Lung microvascular endothelial cell (primary cell): ENCODE measurements around the gene TNNC2. TPM values are rescaled to one million over a fixed set of nuclear protein-coding genes. Genes with fewer than 3 reads are reported as not detected.
"Not testable (repeated sequence)": the region's sequence is repeated elsewhere in the genome, so short reads cannot be mapped to it uniquely, and the experiment has no call there.

ENCODE experiments used
- DNase-seq, 2 donors: peaks; one replicate each; pipeline versions ENCODE4 v3.0.0 to v3.0.0-alpha.2; 2010; ENCODE audit warnings: low read depth in 2 of 2
- total RNA-seq: library from RNA; depleted of rRNA; stranded (reverse); fragments of >200 nt; gene quantifications from 2 replicates; pipeline ENCODE4 v1.2.1, GENCODE V29; 2014

The TNNC2 gene
- total RNA-seq, 1 donor from 2014 or later, result not detected

DNA sequence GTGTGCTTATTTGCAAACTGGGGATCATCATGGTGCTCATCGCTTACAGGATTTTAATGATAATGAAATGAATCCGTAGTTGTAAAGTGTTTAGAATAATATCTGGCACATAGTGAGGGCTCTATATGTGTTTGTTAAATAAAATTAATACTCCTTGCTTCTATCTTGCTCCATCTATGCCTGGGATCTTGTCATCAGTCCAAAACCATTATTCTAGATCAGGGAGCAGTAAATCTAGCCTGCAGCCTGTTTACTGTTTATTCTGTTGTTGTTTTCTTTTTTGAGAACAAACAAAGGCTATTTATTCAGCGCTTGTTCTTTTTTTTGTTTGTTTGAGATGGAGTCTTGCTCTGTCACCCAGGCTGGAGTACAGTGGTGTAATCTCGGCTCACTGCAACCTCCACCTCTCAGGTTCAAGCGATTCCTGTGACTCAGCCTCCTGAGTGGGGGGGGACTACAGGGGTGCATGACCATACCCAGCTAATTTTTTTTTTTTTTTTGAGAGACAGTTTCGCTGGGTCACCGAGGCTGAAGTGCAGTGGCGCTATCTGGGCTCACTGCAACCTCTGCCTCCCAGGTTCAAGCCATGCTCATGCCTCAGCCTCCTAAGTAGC lies 22.0 kb upstream of the TNNC2 start:
- no peak for DNase-seq

DNA sequence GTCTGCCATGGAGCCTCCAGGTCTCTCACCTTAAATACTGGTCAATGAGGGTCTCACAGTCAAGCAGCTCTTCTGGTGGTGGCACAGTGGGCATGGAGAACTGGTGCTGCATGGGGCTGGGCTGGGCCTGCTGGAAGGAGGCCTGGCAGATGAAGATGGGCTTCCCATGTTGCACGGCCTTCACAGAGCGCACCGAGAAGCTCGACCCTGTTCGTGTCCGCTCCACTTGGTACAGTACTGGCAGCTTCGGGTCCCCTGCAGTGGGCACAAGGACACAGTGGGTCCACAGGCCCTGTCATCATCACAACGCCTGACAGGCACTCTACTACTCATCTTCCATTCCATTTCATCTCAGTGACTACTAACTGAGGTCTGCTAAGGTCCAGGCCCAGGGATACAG lies 21.3 kb upstream of the TNNC2 start:
- DNase-seq, result no peak

DNA sequence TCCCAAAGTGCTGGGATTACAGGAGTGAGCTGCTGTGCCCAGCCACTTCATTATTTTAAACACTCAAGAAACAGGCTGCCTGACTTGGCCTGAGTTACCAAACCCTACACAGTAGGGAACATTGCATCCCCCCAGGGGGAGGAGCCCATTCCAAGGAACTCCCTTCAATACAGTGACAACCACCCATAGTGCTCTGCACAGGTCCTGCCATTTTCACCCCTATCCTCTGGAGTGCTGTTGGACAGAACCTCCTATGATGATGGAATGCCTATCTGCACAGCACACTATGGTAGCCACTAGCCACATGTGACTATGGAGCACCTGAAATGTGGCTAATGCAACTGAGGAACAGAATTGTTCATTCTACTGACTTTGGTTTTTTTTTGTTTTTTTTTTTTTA lies 18.3 kb upstream of the TNNC2 start:
- no peak for DNase-seq

DNA sequence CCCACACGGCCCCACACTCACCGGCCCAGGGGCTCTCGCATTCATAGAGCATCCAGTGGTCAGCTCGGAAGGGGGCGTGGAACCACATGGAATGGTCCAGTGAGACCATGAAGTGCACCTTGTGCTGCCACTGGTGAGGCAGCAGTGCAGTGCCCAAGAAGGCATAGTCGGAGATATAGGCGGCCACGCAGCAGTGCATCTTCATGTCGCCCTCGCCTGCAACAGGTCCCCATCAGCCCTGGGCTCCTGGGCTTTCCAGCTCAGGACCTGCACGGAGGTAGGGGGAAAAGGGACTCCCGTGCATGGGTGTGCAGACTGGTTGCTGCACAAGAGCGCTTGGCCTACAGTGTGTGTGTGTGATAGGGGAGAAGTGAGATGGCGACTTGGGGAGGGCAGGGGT lies 16.4 kb upstream of the TNNC2 start:
- DNase-seq, result no peak

DNA sequence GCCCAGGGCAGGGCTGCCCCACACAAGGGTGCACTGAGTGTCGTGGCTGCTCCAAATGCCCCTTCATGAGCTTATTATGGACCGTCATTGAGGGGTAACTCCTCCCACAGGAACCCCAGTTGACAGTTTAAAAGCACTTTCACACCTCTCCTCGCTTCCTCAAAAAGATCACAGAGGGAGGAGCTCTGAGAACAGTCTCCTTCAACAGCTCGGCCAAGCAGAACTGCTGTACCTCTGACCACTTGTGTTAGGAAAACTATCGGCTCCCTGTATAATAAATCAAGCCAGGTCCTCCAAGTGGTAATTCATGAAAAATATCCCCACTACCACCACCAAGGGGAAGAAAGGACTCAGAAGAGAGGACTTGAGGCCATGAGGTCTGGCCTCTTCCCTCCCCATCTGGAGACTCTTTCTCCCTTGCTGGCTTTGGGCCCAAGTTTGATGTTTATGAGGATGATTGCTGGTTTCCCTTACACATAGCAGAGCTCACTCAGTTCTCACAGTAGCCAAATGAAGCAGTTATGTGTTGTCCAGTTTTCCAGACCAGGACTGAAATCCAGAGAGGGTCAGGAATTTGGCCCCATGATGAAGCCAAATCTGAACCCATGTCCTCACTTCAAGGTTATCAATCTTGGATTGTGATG lies 15.2 kb upstream of the TNNC2 start:
- DNase-seq, result peak in 1 of 2 donors; percentile 63

DNA sequence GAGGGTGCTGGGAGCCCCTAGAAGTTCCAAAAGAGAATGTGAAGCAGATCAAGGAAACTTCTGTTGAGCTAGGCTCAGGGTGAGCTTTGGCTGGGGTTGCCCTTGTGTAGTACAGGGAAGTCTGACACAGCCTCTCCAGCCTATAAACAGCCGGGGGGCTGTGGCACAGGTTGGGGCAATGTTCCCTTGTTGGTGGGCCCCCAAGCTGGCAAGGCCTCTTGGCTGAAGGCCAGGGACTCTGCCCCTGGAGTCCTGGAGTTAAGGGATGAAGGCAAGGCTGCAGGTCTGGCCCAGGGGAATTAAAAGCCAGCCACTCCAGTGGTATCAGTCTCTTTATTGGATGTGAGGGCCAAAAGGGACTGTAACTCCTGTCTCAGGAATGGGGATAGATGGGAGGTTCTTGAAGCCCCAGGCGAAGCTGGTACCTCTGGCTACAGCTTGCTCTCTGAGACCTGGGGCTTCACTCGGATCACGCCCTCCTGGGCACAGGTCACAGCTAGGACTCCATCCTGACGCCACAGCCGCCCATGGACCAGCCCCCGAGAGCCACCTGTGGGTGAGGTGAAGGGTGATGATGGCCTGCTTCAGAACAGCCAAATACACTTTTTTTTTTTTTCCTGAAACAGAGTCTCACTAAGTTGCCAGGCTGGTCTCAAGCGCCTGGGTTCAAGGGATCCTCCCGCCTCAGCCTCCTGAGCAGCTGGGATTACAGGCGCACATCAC lies 14.5 kb upstream of the TNNC2 start:
- DNase-seq, result no peak

DNA sequence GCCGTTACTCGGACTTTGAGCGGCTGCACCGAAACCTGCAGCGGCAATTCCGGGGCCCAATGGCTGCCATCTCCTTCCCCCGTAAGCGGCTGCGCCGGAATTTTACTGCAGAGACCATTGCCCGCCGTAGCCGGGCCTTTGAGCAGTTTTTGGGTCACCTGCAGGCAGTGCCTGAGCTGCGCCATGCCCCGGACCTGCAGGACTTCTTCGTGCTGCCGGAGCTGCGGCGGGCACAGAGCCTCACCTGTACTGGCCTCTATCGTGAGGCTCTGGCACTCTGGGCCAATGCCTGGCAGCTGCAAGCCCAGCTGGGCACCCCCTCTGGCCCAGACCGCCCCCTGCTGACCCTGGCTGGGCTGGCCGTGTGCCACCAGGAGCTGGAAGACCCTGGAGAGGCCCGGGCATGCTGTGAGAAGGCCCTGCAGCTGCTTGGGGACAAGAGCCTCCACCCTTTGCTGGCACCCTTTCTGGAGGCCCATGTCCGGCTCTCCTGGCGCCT lies 13.6 kb upstream of the TNNC2 start:
- no peak for DNase-seq

DNA sequence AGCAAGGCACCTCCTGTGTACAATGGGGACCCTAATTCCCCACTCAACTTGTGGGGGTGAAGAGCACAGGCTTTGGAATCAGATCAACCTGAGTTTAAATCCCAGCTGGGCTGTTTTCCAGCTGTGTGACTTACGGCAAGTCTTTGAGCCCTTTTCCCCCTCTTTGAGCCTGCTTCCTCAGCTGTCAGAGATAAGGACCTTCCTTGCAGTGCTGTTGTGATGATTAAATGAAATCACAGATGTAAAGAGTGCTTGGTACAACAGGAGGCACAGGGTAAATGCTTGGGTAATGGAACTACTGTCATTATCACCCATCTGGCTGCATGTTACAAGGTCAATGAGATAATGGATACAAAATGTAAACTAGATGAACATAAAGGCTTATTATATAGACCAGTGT lies 9.7 kb upstream of the TNNC2 start:
- DNase-seq, result peak in 1 of 2 donors; percentile 33

DNA sequence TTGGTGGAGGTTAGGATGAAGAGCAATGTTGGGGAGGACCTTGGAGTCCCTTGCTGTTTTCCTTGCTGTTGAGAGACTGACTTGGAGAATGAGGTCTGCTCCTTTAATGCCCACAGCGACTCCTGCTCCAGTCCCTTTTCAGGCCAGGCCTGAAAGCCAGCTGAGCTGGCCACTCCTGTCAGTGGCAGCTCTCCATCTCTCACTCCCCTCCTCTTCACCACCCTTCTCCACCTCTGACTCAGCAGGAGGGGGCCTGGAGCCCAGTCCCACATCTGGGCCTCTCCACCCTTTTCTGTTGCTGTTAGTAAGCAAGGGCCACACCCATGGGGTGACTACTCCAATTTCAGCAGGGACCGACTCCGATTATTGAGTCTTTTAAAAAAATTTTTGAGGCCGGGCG lies 8.7 kb upstream of the TNNC2 start:
- no peak for DNase-seq

DNA sequence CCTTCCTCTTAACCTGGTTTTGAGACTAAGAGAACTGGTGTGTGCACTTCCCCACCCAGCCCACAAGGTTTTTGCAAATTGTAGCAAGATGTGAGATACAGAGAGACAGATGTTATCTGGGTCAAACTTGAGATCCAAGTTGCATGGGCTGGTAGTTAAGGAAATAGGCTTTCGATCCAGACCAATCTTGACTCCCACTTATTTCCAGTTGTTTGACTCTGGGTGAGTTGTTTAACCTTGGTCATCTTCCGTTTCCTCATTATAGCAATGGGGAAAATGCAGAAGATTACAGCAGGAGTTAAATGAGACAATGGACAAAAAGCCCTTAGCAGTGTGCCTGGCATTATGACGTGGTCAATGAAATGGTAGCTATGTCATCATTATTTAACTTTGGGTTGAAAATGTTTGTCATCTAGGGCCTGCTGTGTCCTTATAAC lies 8.2 kb upstream of the TNNC2 start:
- DNase-seq, result peak in 1 of 2 donors; percentile 17

DNA sequence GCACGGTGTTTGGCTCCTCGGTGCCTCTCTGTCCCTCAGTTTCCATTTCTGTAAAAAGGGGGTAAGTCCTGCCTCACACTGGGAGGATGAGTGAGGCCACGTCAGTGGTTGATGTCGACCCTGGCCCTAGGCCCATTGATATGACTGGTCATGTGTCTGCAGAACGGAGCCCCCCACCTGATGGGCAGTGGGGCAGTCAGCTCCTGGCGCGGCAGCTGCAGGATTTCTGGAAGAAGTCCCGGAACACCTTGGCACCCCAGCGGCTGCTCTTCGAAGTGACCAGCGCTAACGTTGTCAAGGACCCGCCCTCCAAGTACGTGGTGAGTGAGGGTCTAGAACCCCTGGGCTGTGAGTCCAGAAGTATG lies 7.7 kb upstream of the TNNC2 start:
- DNase-seq, result no peak

DNA sequence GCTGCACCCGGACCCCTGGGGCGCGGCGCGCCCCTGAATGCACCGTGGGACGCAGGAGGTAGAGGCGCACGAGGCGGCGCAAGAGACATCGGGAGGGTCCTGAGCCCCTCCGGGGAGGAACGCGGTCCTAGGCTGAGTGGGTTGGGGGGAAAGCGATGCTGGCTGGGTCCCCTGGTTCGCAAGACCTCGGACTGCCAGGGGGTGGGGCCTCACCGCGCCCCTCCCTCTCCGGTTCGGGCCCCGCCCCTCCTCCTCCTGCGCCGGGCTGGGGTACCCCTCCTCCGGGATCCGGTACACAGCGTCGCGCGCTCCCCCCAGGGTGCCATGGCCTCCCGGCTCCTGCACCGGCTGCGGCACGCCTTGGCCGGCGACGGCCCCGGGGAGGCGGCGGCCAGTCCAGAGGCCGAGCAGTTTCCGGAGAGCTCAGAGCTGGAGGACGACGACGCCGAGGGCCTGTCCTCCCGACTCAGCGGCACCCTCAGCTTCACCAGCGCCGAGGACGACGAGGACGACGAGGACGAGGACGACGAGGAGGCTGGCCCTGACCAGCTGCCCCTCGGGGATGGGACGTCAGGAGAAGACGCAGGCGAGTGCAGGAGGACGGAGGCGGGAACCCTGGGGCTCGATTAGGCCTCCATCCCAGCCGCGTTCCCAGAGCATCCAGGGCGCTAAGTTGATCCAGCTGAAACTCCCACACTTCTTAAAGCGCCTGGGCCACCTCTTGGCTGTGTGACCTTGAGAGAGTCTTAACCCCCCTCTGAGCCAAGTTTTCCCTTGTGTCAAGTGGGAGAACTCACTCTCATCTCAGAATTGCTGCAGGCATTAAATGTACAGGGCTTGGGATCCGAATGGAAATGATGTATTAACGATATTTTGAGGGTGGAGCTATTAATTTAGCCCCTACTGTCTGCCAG lies 7.0 kb upstream of the TNNC2 start:
- peak; percentile 69 for DNase-seq

DNA sequence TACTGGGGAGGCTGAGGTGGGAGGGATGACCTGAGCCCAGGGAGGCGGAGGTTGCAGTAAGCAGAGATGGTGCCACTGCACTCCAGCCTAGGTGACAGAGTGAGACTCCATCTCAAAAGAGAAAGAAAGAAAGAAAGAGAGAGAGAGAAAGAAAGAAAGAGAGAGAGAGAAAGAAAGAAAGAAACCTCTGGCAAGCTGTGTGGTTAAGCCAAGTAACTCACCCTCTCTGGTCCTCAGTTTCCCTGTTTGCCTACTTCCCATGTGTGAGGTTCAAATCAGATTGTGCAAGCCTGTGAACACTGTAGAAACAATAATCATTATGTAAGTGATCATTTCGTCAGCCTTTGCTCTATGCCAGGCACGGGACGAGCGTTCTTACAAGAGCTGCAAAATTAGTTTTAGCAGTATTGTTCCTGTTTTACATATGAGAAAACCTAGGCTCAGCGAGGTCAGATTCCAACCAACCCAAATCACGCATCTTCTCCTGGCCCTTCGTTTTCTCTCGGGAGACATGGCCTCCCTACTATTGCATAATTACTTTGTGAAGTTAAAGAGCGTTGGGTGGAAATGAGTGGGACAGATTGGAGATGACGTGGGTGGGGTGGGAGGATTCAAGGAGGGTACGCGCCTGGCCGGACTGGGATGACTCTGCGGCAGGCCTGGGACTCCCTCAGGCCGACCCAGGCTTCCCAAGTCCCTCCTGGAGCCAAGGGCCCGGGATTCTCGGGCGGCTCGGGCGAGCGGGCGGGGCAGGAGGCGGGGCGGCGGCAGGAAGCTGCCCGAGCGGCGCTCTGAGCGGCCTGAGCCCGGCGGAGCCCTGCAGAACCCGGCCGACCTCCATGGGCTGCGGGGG lies 6.1 kb upstream of the TNNC2 start, which contains the start of gene SNX21:
SNX21 (plus strand) TSS at position 770 of the 853 bp plus-strand sequence. CDS start 121 bp downstream, outside the sequence.
- DNase-seq, result peak; percentile 60 to 88

DNA sequence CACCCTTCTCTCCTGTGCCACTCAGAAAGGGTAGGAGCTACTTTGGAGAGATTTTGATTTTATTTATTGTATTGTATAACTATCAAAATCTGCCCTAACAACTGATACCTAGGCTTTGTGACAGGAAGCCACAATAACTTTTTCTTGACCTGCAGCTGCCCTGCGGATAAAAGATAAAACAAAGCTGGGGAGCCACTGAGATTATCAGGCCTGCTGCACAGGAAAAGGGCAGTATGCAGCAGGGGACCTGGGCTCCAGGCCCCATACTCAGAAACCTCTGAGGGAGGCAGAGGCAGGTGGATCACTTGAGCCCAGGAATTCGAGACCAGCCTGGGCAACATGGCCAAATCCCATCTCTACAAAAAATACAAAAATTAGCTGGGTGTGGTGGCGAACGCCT lies 5.5 kb upstream of the TNNC2 start:
- DNase-seq, result no peak

DNA sequence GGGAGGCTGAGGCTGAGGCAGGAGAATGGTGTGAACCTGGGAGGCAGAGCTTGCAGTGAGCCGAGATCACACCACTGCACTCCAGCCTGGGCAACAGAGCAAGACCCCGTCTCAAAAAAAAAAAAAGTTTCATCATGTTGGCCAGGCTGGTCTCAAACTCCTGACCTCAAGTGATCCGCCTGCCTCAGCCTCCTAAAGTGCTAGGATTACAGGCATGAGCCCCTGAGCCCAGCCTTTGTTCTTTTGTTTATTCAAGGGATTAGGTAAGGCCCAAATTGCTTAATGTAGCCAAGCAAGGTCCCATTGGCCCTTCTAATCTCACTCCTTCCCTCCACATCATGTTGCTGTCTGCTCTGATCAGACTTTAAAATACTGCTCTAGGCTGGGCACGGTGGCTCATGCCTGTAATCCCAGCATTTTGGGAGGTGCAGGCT lies 2.6 kb upstream of the TNNC2 start:
- DNase-seq, result not testable (repeated sequence)

DNA sequence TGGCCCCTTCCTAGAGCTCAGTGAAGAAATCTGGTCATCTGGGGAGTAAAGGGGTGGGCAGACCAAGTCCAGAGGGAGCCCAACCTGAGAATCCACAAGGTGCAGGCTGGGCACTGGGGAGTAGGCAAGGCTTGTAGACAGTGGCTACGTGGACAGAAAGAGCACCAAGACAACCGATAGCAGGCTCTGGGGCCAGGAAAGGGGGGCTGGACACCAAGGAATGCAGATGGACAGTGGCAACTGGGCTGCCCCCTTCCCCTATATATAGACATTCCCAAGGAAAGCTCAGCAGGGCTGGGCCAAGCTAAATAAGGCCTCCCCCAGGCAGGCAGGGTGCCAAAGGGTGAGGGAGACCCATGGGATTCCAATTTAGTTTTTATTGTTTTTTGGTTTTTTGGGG lies 1.5 kb upstream of the TNNC2 start:
- DNase-seq, result no peak

DNA sequence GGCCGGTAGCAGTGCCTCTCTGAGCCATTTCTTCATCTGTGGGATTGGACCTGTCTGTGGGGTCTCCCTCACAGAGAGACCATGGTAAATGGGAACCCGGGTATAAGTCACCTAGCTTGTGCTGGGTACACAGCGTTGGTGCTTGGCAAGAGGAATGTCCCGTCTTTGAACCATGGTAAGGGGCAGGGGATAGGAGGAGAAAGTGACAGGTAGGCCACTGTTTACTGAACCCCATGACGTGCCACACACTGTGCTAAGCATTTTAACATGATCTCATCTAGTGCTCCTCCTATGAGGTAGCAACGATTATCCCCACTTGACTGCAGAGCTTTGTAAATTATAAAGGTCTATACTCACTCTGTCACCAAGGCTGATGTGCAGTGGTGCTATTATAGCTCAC lies 600 bp upstream of the TNNC2 start:
- no peak for DNase-seq

DNA sequence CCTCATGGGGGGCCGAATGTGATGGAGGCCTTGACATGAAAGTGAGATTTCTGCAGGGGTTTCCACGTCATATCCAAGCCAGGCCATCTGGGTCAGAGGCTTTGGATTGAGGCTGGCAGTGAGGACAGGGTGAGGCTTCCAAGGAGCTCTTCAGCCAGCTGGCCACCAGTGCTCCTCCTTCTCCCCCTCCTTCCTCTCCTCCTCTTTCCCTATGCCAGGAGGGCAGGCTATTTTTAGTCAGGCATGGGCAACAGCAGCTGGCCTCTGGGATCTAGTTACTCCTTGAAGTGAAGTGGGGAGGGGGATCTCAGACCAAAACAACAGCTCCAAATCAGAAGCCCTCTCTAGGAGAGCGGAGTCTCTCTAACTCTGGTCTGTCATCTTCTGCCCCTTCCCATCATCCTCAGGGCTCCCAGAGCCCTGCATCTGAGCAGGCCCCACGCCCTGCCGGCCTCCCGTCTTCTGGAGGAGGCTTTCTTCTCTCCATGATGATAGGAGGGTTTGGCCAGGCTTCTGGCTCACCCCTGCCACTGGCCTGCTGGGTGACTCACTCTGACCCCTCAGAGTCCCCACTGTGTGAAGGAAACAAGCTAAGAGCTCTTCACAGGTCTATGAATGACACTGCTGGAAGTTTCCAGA lies 612 bp downstream of the TNNC2 start:
- DNase-seq, result no peak

DNA sequence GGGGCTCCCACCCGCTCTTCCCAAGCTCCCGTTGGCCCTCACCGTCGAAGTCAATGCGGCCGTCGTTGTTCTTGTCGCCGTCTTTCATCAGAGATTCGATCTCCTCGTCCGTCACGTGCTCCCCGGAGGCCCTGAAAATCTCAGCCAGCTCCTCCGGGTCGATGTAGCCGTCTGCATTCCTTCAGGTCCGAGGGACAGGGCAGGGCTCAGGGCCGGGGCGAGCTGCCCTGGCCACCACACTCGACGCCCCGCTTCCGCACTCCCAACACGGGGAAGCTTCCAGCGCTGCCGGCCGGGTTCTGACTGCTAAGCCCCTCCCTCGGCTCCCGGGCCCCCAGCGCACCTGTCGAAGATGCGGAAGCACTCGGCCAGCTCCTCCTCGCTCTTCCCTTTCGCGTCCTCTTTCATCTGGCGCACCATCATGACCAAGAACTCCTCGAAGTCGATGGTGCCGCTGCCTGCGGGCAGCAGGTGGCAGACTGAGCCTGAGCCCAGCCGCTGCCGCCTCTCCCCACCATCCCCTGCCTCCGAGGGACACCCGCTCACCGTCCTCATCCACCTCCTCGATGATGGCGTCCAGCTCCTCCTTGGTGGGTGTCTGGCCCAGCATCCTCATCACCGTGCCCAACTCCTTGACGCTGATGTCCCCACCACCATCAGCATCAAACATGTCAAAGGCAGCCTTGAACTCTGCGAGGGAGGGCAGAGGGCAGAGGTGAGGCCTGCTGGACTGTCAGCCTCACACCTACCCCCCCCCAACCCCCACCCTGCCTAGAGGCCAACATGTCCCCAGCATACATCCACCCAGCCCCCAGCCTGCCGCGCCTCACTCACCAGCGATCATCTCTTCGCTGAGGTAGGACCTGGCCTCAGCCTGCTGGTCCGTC lies 2.9 kb downstream of the TNNC2 start:
- peak; percentile 64 for DNase-seq
